Measurements from ENCODE around the gene EIF4E2.

DNA sequence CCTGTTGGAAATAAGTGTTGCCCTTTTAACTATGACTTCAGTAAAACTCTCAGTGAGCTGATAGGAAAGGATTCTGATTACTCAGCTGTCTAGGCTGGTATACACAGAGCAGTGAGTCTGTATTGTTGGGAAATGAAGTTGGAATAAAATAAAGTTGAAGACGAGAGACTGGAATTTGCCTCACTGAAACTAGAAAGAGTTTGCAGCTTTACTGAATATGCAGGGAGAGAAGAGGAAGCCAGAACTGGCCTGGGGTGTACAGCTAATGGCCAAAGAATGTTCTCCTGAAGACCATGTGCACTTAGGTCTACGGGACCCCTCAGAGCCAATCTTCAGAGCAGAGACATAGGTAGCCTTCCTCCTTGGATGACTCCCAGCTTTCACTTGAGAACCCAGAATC lies 26.5 kb downstream of the EIF4E2 start:
- TF ChIP-seq, protein P1, sequence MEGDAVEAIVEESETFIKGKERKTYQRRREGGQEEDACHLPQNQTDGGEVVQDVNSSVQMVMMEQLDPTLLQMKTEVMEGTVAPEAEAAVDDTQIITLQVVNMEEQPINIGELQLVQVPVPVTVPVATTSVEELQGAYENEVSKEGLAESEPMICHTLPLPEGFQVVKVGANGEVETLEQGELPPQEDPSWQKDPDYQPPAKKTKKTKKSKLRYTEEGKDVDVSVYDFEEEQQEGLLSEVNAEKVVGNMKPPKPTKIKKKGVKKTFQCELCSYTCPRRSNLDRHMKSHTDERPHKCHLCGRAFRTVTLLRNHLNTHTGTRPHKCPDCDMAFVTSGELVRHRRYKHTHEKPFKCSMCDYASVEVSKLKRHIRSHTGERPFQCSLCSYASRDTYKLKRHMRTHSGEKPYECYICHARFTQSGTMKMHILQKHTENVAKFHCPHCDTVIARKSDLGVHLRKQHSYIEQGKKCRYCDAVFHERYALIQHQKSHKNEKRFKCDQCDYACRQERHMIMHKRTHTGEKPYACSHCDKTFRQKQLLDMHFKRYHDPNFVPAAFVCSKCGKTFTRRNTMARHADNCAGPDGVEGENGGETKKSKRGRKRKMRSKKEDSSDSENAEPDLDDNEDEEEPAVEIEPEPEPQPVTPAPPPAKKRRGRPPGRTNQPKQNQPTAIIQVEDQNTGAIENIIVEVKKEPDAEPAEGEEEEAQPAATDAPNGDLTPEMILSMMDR (IDR thresholded peaks at IDR 0.05) = no peak
- TF ChIP-seq POLR2A (IDR thresholded peaks at IDR 0.05) = no peak

Data from esophagus squamous epithelium (tissue), 4 donors.